Fibroblast of lung (primary cell): ENCODE results near the gene RBAK. TPM values are rescaled to one million over a fixed set of nuclear protein-coding genes. Genes with fewer than 3 reads are reported as not detected.

Experiments
- DNase-seq, 2 donors: peaks; one replicate each; pipeline versions ENCODE4 v3.0.0 to v3.0.0-alpha.2; 2010; ENCODE audit warnings: low read depth in 2 of 2
- H2AFZ ChIP-seq: 2 replicates; pipeline ENCODE4 v1.5.1; 2012; ENCODE audit warnings: low read length, control low read depth, inconsistent platforms
- H3K27ac ChIP-seq: 2 replicates; pipeline ENCODE4 v1.5.1; 2011; ENCODE audit warnings: low read length, control low read depth; ENCODE audit not compliant: insufficient read depth
- H3K27me3 ChIP-seq: 2 replicates; pipeline ENCODE4 v1.5.1; 2011; ENCODE audit warnings: mild to moderate bottlenecking, low read length; ENCODE audit not compliant: control insufficient read depth, insufficient read depth
- H3K36me3 ChIP-seq: 2 replicates; pipeline ENCODE4 v1.5.1; 2011; ENCODE audit warnings: low read length; ENCODE audit not compliant: control insufficient read depth, insufficient read depth
- H3K4me1 ChIP-seq: 2 replicates; pipeline ENCODE4 v1.5.1; 2011; ENCODE audit warnings: low read length; ENCODE audit not compliant: control insufficient read depth, insufficient read depth; ENCODE audit errors: extremely low read depth
- H3K4me2 ChIP-seq: 2 replicates; pipeline ENCODE4 v1.5.1; 2011; ENCODE audit warnings: low read length, control low read depth; ENCODE audit not compliant: insufficient read depth; ENCODE audit errors: extremely low read depth
- H3K4me3 ChIP-seq, 4 experiments: fragments of 200-600 bp in 1 of 4; sonication (generic) in 1 of 4; replicated peaks in 1 of 4; 2 replicates each; pipeline ENCODE4 v1.5.1; 2011 to 2016; ENCODE audit warnings: low read length in 4 of 4, low read depth in 3 of 4, mild to moderate bottlenecking in 3 of 4, control low read depth in 2 of 4, inconsistent platforms in 1 of 4, mixed read lengths in 1 of 4; ENCODE audit not compliant: insufficient read depth in 1 of 4; ENCODE audit errors: control extremely low read depth in 1 of 4
- H3K79me2 ChIP-seq: 2 replicates; pipeline ENCODE4 v1.5.1; 2012; ENCODE audit warnings: mild to moderate bottlenecking, low read length, inconsistent platforms; ENCODE audit not compliant: control insufficient read depth, insufficient read depth
- H3K9ac ChIP-seq: 2 replicates; pipeline ENCODE4 v1.5.1; 2011; ENCODE audit warnings: mild to moderate bottlenecking, low read length, control low read depth; ENCODE audit not compliant: insufficient read depth
- H3K9me3 ChIP-seq: 2 replicates; pipeline ENCODE4 v1.5.1; 2012; ENCODE audit warnings: low read depth, low read length; ENCODE audit not compliant: control insufficient read depth, insufficient read depth
- H4K20me1 ChIP-seq: 2 replicates; pipeline ENCODE4 v1.5.1; 2011; ENCODE audit warnings: low read length; ENCODE audit not compliant: control insufficient read depth, insufficient read depth; ENCODE audit errors: extremely low read depth
- EZH2 ChIP-seq: IDR thresholded peaks from 2 replicates; pipeline ENCODE4 v1.5.1; 2012; ENCODE audit warnings: low read length, control low read depth, mild to moderate bottlenecking; ENCODE audit errors: missing control alignments
- polyA plus RNA-seq, 2 donors: library from polyadenylated mRNA; depleted of rRNA in 1 of 2; stranded (reverse) in 1 of 2; unstranded in 1 of 2; fragments of >200 nt; gene quantifications; 2 replicates each; pipeline ENCODE4 v1.2.1, GENCODE V29; 2011 to 2012; ENCODE audit warnings: missing spikeins in 1 of 2
- total RNA-seq: library from RNA; depleted of rRNA; stranded (reverse); fragments of >200 nt; gene quantifications from 2 replicates; pipeline ENCODE4 v1.2.1, GENCODE V29; 2014
- TF ChIP-seq, protein P1 (sequence below), 2 donors: IDR thresholded peaks in 1 of 2; conservative IDR thresholded peaks in 1 of 2; 1 replicate in 1 of 2; 2 replicates in 1 of 2; pipeline ENCODE4 v1.5.1; 2011 to 2012; ENCODE audit warnings: low read length in 2 of 2, control low read depth in 1 of 2, inconsistent platforms in 1 of 2, low read depth in 1 of 2, mild to moderate bottlenecking in 1 of 2

The RBAK gene
- total and polyA plus RNA-seq, 2 donors (not counting 1 experiment from before 2014, with no cell fraction given): 4.3 to 6.9 TPM

DNA sequence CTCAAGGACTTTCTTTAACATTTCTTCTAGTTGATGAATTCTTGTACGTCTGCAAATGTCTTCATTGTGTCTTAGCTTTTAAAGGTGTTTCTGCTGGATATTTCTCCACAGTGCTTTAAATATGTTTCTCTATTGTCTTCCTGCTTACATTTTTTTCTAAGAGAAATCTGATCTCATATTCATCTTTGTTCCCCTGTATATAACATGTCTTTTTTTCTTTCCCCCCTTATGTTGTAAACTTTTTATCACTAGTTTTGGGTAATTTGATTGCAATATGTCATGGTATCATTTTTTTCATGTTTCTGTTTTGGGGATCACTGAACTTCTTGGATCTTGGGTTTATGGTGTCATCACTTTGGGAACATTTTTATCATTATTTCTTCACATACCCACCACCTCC is 7.5 kb downstream of the RBAK start:
- Histone ChIP-seq H3K4me2 (no peak overlapping the region), H2AFZ (no peak overlapping the region), H3K4me3 (no peak overlapping the region), H3K9me3 (no peaks in the 10 kb centered on the region), H4K20me1 (no peaks in the 10 kb centered on the region), H3K27ac (no peak overlapping the region), H3K9ac (no peak overlapping the region), H3K36me3 (peaks cover 5% of the 10 kb centered on the region), H3K27me3 (no peaks in the 10 kb centered on the region), H3K79me2 (peaks cover 2% of the 10 kb centered on the region), H3K4me1 (no peaks in the 10 kb centered on the region)
- TF ChIP-seq, protein P1, sequence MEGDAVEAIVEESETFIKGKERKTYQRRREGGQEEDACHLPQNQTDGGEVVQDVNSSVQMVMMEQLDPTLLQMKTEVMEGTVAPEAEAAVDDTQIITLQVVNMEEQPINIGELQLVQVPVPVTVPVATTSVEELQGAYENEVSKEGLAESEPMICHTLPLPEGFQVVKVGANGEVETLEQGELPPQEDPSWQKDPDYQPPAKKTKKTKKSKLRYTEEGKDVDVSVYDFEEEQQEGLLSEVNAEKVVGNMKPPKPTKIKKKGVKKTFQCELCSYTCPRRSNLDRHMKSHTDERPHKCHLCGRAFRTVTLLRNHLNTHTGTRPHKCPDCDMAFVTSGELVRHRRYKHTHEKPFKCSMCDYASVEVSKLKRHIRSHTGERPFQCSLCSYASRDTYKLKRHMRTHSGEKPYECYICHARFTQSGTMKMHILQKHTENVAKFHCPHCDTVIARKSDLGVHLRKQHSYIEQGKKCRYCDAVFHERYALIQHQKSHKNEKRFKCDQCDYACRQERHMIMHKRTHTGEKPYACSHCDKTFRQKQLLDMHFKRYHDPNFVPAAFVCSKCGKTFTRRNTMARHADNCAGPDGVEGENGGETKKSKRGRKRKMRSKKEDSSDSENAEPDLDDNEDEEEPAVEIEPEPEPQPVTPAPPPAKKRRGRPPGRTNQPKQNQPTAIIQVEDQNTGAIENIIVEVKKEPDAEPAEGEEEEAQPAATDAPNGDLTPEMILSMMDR (conservative IDR thresholded peaks at IDR 0.05 in 1 of 2, IDR thresholded peaks at IDR 0.05 in 1 of 2; ENCODE audit: low read depth in 1 of 2, low read length in 2 of 2): no peak
- DNase-seq: no peak

DNA sequence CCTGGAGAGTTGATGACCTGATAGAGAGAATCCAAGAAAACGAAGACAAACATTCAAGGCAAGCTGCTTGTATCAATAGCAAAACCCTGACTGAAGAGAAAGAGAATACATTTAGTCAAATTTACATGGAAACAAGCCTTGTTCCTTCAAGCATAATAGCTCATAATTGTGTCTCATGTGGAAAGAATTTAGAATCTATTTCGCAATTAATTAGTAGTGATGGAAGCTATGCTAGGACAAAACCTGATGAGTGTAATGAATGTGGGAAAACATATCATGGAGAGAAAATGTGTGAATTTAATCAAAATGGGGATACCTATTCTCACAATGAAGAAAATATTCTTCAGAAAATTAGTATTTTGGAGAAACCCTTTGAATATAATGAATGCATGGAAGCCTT is 18.0 kb downstream of the RBAK start:
- Histone ChIP-seq H3K4me3 (no peak overlapping the region), H3K9me3 (peaks cover 15% of the 10 kb centered on the region), H3K27me3 (no peaks in the 10 kb centered on the region), H3K27ac (no peak overlapping the region), H3K9ac (no peak overlapping the region), H3K4me2 (no peak overlapping the region), H2AFZ (no peak overlapping the region), H3K79me2 (no peaks in the 10 kb centered on the region), H3K36me3 (peaks cover 12% of the 10 kb centered on the region), H4K20me1 (no peaks in the 10 kb centered on the region), H3K4me1 (no peaks in the 10 kb centered on the region)
- TF ChIP-seq, protein P1 (conservative IDR thresholded peaks at IDR 0.05 in 1 of 2, IDR thresholded peaks at IDR 0.05 in 1 of 2; ENCODE audit: low read depth in 1 of 2, low read length in 2 of 2): no peak
- TF ChIP-seq EZH2: no peak
- DNase-seq: no peak

DNA sequence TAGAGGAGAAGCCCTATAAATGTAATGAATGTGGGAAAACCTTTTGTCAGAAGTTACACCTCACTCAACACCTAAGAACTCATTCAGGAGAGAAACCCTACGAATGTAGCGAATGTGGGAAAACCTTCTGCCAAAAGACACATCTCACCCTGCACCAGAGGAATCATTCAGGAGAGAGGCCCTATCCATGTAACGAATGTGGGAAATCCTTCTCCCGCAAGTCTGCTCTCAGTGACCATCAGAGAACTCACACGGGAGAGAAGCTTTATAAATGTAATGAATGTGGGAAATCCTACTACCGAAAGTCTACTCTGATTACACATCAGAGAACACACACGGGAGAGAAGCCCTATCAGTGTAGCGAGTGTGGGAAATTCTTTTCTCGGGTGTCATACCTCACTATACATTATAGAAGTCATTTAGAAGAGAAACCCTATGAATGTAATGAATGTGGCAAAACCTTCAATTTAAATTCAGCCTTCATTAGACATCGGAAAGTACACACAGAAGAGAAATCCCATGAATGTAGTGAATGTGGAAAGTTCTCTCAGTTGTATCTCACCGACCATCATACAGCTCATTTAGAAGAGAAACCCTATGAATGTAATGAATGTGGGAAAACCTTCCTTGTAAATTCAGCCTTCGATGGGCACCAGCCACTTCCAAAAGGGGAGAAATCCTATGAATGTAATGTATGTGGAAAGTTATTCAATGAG is 18.9 kb downstream of the RBAK start:
- no peaks in the 10 kb centered on the region for H3K4me1 ChIP-seq
- no peaks in the 10 kb centered on the region for H4K20me1 ChIP-seq
- no peaks in the 10 kb centered on the region for H3K79me2 ChIP-seq
- no peak overlapping the region for H2AFZ ChIP-seq
- H3K9me3 ChIP-seq: peaks cover 15% of the 10 kb centered on the region
- peak; percentile 34 to 39 for DNase-seq
- no peak overlapping the region for H3K9ac ChIP-seq
- no peak overlapping the region for H3K27ac ChIP-seq
- peaks cover 12% of the 10 kb centered on the region for H3K36me3 ChIP-seq
- no peak overlapping the region for H3K4me3 ChIP-seq
- H3K4me2 ChIP-seq: no peak overlapping the region
- TF ChIP-seq, protein P1 (conservative IDR thresholded peaks at IDR 0.05 in 1 of 2, IDR thresholded peaks at IDR 0.05 in 1 of 2; ENCODE audit: low read depth in 1 of 2, low read length in 2 of 2): no peak
- no peak for TF ChIP-seq EZH2
- no peaks in the 10 kb centered on the region for H3K27me3 ChIP-seq
